Subcutaneous adipose tissue (tissue), 4 donors: ENCODE data around the gene MAP7D2. TPM values are rescaled to one million over a fixed set of nuclear protein-coding genes. Genes with fewer than 3 reads are reported as not detected.

Experiments
- CTCF ChIP-seq: fragments of 450-650 bp; IDR thresholded peaks from one replicate; pipeline ENCODE4 v1.5.1; 2016; ENCODE audit warnings: low read depth, mild to moderate bottlenecking, control low read depth, antibody characterized with exemption, moderate library complexity
- total RNA-seq, 4 donors: library from RNA; depleted of rRNA; stranded (reverse); fragments of >200 nt; gene quantifications; one replicate each; pipeline ENCODE4 v1.1.0, GENCODE V29; 2016

The MAP7D2 gene
- total RNA-seq, 4 donors from 2014 or later = 0.33 to 0.44 (median 0.36) TPM

- TF ChIP-seq CTCF = no peak
These were observed 126.6 kb downstream of the MAP7D2 start for GRCh38 chrX:19990151-19990555.

- no peak for TF ChIP-seq CTCF
These were observed 128.9 kb downstream of the MAP7D2 start for GRCh38 chrX:19987856-19988255.

GRCh38 chrX:19986531-19986930, 130.2 kb downstream of the MAP7D2 start:
- no peak for TF ChIP-seq CTCF

- no peak for TF ChIP-seq CTCF
These were observed 134.8 kb downstream of the MAP7D2 start for GRCh38 chrX:19981947-19982346.

GRCh38 chrX:19975845-19976244, 140.9 kb downstream of the MAP7D2 start:
- no peak for TF ChIP-seq CTCF

- TF ChIP-seq CTCF = no peak
These were observed 143.7 kb downstream of the MAP7D2 start for GRCh38 chrX:19972984-19973383.

GRCh38 chrX:19968276-19968675, 148.4 kb downstream of the MAP7D2 start:
- no peak for TF ChIP-seq CTCF
